RWPE2 (cell line): ENCODE data around the gene GP9.

Experiments
- ATAC-seq: fragments of 200-7000 bp; cut with Tn5 transposase; 3 replicates; pipeline ENCODE4 v1.9.1; 2021; ENCODE audit warnings: low read depth
- DNase-seq: peaks from one replicate; pipeline ENCODE4 v3.0.0-alpha.2; 2020; ENCODE audit warnings: low spot score
- H3K27ac ChIP-seq: fragments of 450-650 bp; 2 replicates; pipeline ENCODE4 v1.5.1; 2017; ENCODE audit warnings: mild to moderate bottlenecking; ENCODE audit not compliant: poor library complexity, severe bottlenecking
- H3K27me3 ChIP-seq: fragments of 250-450 bp; sonication (Bioruptor Pico); 2 replicates; pipeline ENCODE4 v1.5.1; 2021; ENCODE audit warnings: mild to moderate bottlenecking, moderate library complexity; ENCODE audit not compliant: insufficient read depth, poor library complexity, severe bottlenecking
- H3K36me3 ChIP-seq: fragments of 250-450 bp; sonication (Bioruptor Pico); 2 replicates; pipeline ENCODE4 v1.5.1; 2020; ENCODE audit warnings: low read depth, mild to moderate bottlenecking, moderate library complexity
- H3K4me1 ChIP-seq: fragments of 250-450 bp; sonication (Bioruptor Pico); 2 replicates; pipeline ENCODE4 v1.5.1; 2021; ENCODE audit warnings: mild to moderate bottlenecking, moderate library complexity; ENCODE audit not compliant: insufficient read depth, poor library complexity, severe bottlenecking
- H3K4me3 ChIP-seq: fragments of 250-450 bp; sonication (Bioruptor Pico); 2 replicates; pipeline ENCODE4 v1.5.1; 2021; ENCODE audit warnings: mild to moderate bottlenecking, moderate library complexity; ENCODE audit not compliant: severe bottlenecking
- H3K9me3 ChIP-seq: fragments of 250-450 bp; sonication (Bioruptor Pico); 2 replicates; pipeline ENCODE4 v1.5.1; 2021; ENCODE audit warnings: mild to moderate bottlenecking, moderate library complexity; ENCODE audit not compliant: severe bottlenecking
- CTCF ChIP-seq: fragments of 450-650 bp; IDR thresholded peaks from one replicate; pipeline ENCODE4 v1.5.1; 2017; ENCODE audit warnings: mild to moderate bottlenecking, moderate library complexity; ENCODE audit not compliant: poor library complexity, severe bottlenecking

The GP9 gene

GRCh38 chr3:129027544-129027880 lies 33.1 kb upstream of the GP9 start:
- H3K4me3 ChIP-seq, result peak overlapping the region; percentile 34
- ATAC-seq (no peak), DNase-seq (no peak)
- no peaks in the 10 kb centered on the region for H3K27me3 ChIP-seq
- TF ChIP-seq CTCF, result no peak
- no peaks in the 10 kb centered on the region for H3K36me3 ChIP-seq
- no peak overlapping the region for H3K27ac ChIP-seq
- H3K4me1 ChIP-seq, result peaks cover 11% of the 10 kb centered on the region
- no peaks in the 10 kb centered on the region for H3K9me3 ChIP-seq

GRCh38 chr3:129028866-129029265 lies 31.7 kb upstream of the GP9 start:
- Histone ChIP-seq H3K36me3 (no peaks in the 10 kb centered on the region), H3K4me3 (no peak overlapping the region), H3K4me1 (peaks cover 11% of the 10 kb centered on the region), H3K27ac (no peak overlapping the region), H3K27me3 (no peaks in the 10 kb centered on the region), H3K9me3 (no peaks in the 10 kb centered on the region)
- no peak for TF ChIP-seq CTCF
- ATAC-seq (no peak), DNase-seq (no peak)

GRCh38 chr3:129030611-129031010 lies 30.0 kb upstream of the GP9 start:
- DNase-seq (no peak), ATAC-seq (no peak)
- Histone ChIP-seq H3K27ac (no peak overlapping the region), H3K4me1 (peaks cover 11% of the 10 kb centered on the region), H3K36me3 (no peaks in the 10 kb centered on the region), H3K27me3 (no peaks in the 10 kb centered on the region), H3K4me3 (no peak overlapping the region), H3K9me3 (no peaks in the 10 kb centered on the region)
- no peak for TF ChIP-seq CTCF

DNA sequence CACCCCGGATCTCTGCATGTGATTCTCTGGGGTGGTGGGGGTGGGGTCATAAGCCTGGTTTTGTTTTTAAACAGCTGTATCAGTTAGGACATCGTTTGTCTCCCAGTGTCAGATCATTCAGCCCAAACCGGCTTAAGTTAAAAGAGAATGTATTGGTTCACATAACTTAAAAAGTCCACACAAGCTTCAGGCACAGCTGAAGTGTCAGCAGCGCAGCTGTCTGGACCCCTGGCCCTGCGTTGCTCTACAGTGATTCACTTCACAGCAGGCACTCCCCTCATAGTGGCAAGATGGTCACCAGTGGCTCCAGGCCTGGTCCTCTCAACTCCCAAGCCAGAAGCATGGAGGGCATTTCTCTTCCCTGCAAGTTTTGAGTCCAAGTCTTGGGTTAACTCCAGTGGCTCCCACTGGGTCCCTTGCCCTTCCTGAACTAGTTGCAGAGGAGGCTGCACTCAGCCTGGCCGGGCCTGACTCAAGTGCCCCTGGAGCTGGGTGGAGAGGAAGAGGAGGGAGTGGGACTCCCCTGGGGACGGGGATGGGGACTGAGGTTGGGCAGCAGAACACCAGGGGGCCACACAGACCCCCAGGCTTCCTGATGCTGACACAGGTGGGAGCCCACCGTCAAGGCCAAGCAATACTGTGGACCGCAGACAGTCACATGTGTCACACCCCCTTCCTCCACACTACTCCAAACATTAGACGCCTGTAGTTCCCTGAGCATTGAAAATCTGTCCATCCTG lies 28.9 kb upstream of the GP9 start:
- Histone ChIP-seq H3K27ac (no peak overlapping the region), H3K36me3 (no peaks in the 10 kb centered on the region), H3K4me1 (peaks cover 7% of the 10 kb centered on the region), H3K4me3 (no peak overlapping the region), H3K27me3 (no peaks in the 10 kb centered on the region), H3K9me3 (no peaks in the 10 kb centered on the region)
- ATAC-seq (no peak), DNase-seq (no peak)
- no peak for TF ChIP-seq CTCF

DNA sequence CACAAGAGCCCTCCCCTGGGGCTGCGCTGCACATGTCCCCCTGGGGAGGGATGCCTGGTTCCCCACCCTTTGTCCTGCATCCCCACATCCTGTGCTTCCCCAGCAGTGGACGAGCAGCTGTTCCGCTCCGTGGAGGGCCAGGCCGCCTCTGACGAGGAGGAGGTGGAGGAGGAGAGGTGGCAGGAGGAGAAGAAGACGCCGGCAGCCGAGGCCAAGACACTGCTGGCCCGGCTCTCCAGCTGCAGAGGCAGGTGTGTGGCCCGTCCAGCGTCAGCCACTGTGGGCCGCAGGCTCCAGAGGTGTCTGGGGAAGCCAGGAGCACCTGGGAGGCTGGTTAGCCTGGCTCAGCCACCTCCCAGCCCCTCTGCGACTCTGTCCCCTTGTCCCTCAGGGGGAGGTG lies 27.9 kb upstream of the GP9 start:
- no peak for TF ChIP-seq CTCF
- DNase-seq (no peak), ATAC-seq (0 out of 3 replicates have a peak, but pooled peaks have one; percentile 10)
- H3K27me3 ChIP-seq, result no peaks in the 10 kb centered on the region
- no peaks in the 10 kb centered on the region for H3K36me3 ChIP-seq
- no peaks in the 10 kb centered on the region for H3K4me1 ChIP-seq
- H3K4me3 ChIP-seq, result no peak overlapping the region
- H3K9me3 ChIP-seq, result no peaks in the 10 kb centered on the region
- no peak overlapping the region for H3K27ac ChIP-seq
